ENCODE measurements around the gene SPAG17. TPM values are rescaled to one million over a fixed set of nuclear protein-coding genes. Genes with fewer than 3 reads are reported as not detected.

SPAG17 gene
- total RNA-seq, 1 donor from 2014 or later: 1.2 TPM

DNA sequence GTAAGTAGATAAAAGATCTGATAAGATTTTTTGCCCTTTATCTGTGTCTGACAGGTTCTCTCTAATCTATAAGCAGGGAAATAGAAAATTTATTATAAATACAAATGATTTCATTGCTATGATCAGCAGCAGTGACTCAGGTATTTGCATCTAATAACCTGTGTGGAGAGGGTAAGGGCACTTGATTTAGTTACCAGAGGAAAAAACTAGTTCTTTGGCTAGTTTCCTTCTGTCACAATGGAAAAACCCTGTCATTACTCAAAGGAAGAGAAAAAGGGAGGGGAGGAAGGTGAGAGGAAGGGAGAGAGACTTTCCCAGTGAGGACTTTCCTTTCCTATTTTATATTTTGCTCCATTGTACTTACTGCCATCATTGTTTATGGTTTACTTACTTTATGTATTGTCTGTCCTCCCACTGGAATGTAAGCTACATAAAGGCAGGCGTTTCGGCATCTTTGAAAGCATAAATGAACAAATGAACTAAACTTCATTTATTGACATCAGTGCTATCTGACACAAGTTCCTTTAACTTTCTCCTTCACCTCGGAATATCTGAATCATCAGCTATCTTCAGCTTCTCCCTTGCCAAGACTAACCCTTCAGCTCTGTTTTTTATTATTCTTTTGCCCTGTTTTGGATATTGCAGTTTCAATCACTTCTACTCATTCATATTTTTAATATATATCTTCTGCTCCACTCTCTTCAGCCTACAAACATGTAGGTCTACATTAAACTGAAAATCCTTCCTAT, 220.6 kb downstream of the SPAG17 start:
- DNase-seq (ENCODE audit: low read depth): no peak
- TF ChIP-seq, protein P1, sequence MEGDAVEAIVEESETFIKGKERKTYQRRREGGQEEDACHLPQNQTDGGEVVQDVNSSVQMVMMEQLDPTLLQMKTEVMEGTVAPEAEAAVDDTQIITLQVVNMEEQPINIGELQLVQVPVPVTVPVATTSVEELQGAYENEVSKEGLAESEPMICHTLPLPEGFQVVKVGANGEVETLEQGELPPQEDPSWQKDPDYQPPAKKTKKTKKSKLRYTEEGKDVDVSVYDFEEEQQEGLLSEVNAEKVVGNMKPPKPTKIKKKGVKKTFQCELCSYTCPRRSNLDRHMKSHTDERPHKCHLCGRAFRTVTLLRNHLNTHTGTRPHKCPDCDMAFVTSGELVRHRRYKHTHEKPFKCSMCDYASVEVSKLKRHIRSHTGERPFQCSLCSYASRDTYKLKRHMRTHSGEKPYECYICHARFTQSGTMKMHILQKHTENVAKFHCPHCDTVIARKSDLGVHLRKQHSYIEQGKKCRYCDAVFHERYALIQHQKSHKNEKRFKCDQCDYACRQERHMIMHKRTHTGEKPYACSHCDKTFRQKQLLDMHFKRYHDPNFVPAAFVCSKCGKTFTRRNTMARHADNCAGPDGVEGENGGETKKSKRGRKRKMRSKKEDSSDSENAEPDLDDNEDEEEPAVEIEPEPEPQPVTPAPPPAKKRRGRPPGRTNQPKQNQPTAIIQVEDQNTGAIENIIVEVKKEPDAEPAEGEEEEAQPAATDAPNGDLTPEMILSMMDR (conservative IDR thresholded peaks at IDR 0.05; ENCODE audit: low read depth, low read length): no peak
- H3K4me3 ChIP-seq (ENCODE audit: low read depth, low read length): no peak overlapping the region

DNA sequence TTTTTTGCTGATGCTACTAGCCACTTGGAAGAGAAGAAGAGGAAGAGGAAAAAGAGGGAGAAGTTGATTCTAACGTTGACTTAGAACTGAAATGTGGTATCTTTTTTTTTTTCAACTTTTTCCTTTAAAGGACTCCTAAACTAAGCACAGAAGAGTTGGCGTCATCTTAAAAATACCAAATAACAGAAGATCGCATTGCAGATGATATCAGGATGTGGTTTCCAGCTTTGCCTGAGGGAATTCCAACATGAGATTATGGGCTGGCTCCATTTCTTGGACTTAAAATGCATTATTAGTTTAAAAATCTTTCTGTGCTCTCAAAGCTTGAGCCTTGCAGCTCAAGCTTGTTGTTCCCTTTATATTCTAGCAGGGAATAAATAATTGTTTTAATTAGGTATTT, 225.7 kb downstream of the SPAG17 start:
- DNase-seq (ENCODE audit: low read depth): no peak
- TF ChIP-seq, protein P1 (conservative IDR thresholded peaks at IDR 0.05; ENCODE audit: low read depth, low read length): no peak
- no peak overlapping the region for H3K4me3 ChIP-seq (ENCODE audit: low read depth, low read length)

DNA sequence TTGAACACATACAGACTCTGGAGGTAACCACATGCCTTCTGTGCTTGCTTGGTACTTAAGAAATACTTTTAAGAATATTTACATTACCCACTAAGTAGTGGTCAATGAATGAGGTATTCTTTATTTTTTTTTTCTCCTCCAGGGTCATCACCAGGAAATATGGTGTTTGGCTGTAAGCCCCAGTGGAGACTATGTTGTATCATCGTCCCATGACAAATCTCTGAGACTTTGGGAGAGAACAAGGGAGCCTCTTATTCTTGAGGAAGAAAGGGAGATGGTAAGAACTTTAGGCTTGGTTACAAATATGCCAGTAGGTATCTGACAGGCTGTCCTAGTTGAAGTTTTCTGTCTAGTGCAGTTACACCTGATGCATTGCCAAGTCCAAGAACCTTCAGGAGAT, 232.6 kb downstream of the SPAG17 start:
- no peak for DNase-seq (ENCODE audit: low read depth)
- no peak overlapping the region for H3K4me3 ChIP-seq (ENCODE audit: low read depth, low read length)
- TF ChIP-seq, protein P1 (conservative IDR thresholded peaks at IDR 0.05; ENCODE audit: low read depth, low read length): no peak

DNA sequence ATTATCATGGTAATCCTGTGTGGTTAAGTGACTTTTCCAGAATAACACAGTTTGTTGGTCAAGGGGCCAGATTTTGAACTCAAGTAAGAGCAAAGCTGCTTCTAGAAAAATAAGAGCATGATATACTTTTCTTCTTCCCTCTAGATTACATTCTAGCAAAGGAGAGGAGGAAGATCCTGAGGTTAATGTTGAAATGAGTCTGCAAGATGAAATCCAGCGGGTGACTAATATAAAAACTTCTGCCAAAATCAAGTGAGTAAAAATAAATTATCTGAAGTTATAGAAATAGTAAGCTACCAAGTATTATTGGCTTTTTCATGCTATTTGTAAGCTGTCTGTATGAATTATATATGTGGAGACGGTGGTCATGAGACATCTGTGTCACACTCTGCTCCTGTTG, 242.7 kb downstream of the SPAG17 start:
- DNase-seq (ENCODE audit: low read depth): no peak
- no peak overlapping the region for H3K4me3 ChIP-seq (ENCODE audit: low read depth, low read length)
- TF ChIP-seq, protein P1 (conservative IDR thresholded peaks at IDR 0.05; ENCODE audit: low read depth, low read length): no peak

DNA sequence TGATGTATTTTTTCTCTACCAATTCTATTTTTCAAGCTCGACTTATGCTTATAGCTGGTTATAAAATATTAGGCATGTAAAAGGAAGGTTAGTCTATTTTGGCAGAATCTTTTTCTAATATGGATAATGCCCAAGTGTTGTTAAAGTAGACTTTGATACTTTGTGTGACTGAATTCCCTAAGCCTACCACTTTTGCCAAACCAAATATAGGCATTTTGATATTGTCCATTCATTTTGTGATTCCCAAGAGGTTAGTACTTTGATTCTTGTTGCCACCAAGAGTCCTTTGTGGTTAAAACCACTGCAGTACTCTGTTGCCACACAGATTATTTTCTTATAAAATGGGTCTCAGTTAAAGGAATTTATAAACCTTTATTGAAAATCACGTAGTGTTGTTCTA, 251.3 kb downstream of the SPAG17 start:
- H3K4me3 ChIP-seq (ENCODE audit: low read depth, low read length): no peak overlapping the region
- TF ChIP-seq, protein P1 (conservative IDR thresholded peaks at IDR 0.05; ENCODE audit: low read depth, low read length): no peak
- DNase-seq (ENCODE audit: low read depth): no peak

DNA sequence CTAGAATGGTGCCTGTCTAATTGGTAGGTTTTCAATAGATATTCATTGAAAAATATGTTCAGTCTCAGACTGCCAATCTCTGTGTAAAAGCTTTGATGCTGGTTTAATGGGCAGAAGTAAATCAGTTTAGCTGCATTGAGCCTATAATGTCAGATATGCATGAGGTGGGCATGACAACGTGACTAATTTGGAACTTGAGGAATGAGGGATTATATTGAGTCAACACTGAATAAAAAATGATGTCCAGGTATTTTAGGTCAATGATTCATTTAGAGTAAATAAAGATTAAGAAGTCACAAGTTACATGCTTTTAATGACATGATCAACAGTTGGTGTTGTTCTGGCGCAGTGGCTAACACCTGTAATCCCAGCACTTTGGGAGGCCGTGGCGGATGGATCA, 252.5 kb downstream of the SPAG17 start:
- H3K4me3 ChIP-seq (ENCODE audit: low read depth, low read length): no peak overlapping the region
- TF ChIP-seq, protein P1 (conservative IDR thresholded peaks at IDR 0.05; ENCODE audit: low read depth, low read length): no peak
- DNase-seq (ENCODE audit: low read depth): no peak

DNA sequence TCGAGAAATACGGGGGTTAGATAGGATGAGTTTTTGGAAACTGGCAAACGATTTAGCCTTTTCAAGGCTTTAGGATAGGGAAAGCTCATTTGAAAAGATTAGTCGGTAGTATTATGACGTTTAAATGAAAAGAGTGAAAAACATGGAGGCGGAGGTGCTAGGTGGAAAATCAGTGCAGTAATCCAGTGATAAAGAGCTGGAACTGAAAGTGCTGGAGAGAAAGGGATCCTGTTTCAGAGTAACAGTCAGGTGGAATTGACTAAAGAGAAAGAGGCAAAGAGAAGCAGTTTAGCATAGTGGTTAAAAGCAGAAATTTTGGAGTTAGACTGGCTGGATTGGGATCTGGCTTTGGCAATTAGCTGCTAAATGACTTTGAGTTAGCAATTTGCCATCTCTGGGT, 254.5 kb downstream of the SPAG17 start:
- DNase-seq (ENCODE audit: low read depth): peak; percentile 2
- TF ChIP-seq, protein P1 (conservative IDR thresholded peaks at IDR 0.05; ENCODE audit: low read depth, low read length): no peak
- peak overlapping the region; percentile 97 for H3K4me3 ChIP-seq (ENCODE audit: low read depth, low read length)

Data from epithelial cell of proximal tubule (primary cell).